Measurements from ENCODE around the gene CRB3. TPM values are rescaled to one million over a fixed set of nuclear protein-coding genes. Genes with fewer than 3 reads are reported as not detected.
A peak's percentile ranks its signal among the peaks of the same experiment; 100 is the strongest.

Gene CRB3
- total and polyA plus RNA-seq, 2 experiments from 2014 or later = 11.8 to 44.4 TPM

DNA sequence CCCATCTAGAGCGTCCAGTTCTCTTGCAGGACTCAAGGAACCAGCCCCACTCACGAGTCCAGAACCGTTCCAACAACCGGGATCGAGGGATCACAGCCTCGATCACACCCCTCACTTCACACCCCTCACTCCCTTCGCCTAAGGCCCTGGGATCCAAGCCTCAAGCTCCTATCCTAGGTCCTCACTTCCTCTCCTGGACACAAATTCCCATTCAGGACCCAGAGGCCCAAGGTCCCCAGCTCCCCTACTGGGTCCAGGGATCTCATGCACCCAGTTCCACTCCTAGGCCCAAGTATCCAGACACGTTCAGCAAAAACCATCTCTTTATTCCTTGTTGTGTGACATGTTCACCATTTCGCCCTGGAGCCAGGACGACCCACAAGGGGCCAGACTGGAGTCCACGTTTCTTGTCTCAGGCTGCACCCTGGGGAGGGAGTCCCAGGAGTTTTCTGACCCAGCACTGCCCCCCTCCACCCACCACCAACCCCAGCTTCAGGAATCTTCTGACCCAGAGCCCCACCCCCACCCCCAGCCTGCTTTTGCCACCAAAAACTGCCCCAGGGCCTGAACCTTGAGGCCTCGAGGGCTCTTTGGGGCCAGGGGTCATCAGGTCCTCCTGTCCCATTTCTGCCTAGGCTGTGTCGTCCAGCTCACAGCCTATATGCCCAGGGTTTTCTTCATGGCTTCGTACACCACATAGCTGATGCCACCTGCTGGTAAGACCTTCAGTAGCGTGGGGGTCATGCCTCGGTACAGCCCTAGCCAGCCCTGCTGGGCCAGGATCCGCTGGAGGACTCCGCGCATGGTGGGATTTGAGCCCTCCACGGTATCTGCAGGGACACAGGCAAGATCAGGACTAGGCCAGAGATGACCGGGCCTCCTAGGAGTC is 38.1 kb upstream of the CRB3 start:
- peaks cover 7% of the 10 kb centered on the region; the same call in 1 of the 2 replicates for H3K9me2 ChIP-seq (ENCODE audit: insufficient read depth)
- peaks cover 8% of the 10 kb centered on the region; the same call in 1 of the 2 replicates for H3K4me1 ChIP-seq (ENCODE audit: insufficient read depth)
- Mint-ChIP-seq H3K27ac (0 out of 2 replicates have a peak overlapping the region, but pooled peaks have one; percentile 44), H3K36me3 (ENCODE audit: low read depth) (peaks cover 40% of the 10 kb centered on the region), H3K27me3 (ENCODE audit: insufficient read depth, low read depth, poor library complexity) (peaks cover 17% of the 10 kb centered on the region), H3K4me3 (peak overlapping the region; percentile 70), H3K4me1 (peaks cover 13% of the 10 kb centered on the region), H3K9me3 (peaks cover 9% of the 10 kb centered on the region)
- peaks cover 25% of the 10 kb centered on the region for H4K20me1 ChIP-seq (replicated peaks; ENCODE audit: insufficient read depth)
- DNase-seq (ENCODE audit: low spot score) (no peak), ATAC-seq (no peak)
- no peak overlapping the region for H3K4me2 ChIP-seq
- H3K4me3 ChIP-seq = no peak overlapping the region
- H3K27ac ChIP-seq (ENCODE audit: low read depth) = no peak overlapping the region
- no peaks in the 10 kb centered on the region for H3K27me3 ChIP-seq (ENCODE audit: insufficient read depth)
- TF ChIP-seq, protein P1, sequence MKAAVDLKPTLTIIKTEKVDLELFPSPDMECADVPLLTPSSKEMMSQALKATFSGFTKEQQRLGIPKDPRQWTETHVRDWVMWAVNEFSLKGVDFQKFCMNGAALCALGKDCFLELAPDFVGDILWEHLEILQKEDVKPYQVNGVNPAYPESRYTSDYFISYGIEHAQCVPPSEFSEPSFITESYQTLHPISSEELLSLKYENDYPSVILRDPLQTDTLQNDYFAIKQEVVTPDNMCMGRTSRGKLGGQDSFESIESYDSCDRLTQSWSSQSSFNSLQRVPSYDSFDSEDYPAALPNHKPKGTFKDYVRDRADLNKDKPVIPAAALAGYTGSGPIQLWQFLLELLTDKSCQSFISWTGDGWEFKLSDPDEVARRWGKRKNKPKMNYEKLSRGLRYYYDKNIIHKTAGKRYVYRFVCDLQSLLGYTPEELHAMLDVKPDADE (IDR thresholded peaks at IDR 0.05) = no peak
- TF ChIP-seq POLR2AphosphoS5 (IDR thresholded peaks at IDR 0.05; ENCODE audit: low read depth) (no peak), ZNF331 (CRISPR knock-in tag; IDR thresholded peaks at IDR 0.05; ENCODE audit: low read depth) (no peak), CREB1 (CRISPR knock-in tag; IDR thresholded peaks at IDR 0.05; ENCODE audit: low read depth) (no peak), EZH2phosphoT487 (IDR thresholded peaks at IDR 0.05; ENCODE audit: unreplicated experiment) (no peak), NANOG (IDR thresholded peaks at IDR 0.05; ENCODE audit: borderline replicate concordance) (no peak), ZNF114 (CRISPR knock-in tag; IDR thresholded peaks at IDR 0.05) (no peak)
- TF ChIP-seq, protein P2, sequence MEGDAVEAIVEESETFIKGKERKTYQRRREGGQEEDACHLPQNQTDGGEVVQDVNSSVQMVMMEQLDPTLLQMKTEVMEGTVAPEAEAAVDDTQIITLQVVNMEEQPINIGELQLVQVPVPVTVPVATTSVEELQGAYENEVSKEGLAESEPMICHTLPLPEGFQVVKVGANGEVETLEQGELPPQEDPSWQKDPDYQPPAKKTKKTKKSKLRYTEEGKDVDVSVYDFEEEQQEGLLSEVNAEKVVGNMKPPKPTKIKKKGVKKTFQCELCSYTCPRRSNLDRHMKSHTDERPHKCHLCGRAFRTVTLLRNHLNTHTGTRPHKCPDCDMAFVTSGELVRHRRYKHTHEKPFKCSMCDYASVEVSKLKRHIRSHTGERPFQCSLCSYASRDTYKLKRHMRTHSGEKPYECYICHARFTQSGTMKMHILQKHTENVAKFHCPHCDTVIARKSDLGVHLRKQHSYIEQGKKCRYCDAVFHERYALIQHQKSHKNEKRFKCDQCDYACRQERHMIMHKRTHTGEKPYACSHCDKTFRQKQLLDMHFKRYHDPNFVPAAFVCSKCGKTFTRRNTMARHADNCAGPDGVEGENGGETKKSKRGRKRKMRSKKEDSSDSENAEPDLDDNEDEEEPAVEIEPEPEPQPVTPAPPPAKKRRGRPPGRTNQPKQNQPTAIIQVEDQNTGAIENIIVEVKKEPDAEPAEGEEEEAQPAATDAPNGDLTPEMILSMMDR (conservative IDR thresholded peaks at IDR 0.05; ENCODE audit: low read depth in 2 of 2) = peak; percentile 43 to 60; a peak in 3 of 4 replicates
- H2AFZ ChIP-seq = no peak overlapping the region
- peaks cover 32% of the 10 kb centered on the region for H3K79me2 ChIP-seq (replicated peaks; ENCODE audit: insufficient read depth)
- peaks cover 9% of the 10 kb centered on the region; the same call in 1 of the 2 replicates for H3K36me3 ChIP-seq (ENCODE audit: insufficient read depth)
- 0 out of 2 replicates have a peak, but pooled peaks cover 4% of the 10 kb centered on the region for H3F3A ChIP-seq (replicated peaks; ENCODE audit: low read depth)

DNA sequence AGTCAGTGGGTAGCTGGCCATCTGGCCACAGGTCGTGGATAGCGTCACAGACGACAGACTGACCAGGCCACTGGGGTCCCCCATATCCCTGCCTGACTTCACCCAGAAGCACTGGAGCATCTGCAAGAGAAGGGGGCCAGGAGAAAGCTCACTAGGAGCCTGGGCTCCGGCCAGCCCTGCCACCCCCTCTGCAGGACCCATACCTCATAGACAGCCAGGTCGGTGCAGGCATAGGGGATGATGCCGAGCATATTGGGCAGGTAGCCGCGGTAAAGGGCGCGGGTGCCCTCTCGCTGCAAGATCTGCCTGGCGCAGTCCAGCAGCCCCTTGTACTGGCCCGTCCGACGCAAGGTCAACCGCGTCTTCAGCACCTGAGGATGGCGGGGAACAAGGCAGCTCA is 36.9 kb upstream of the CRB3 start:
- no peak overlapping the region for H3K4me2 ChIP-seq
- peaks cover 3% of the 10 kb centered on the region; the same call in 1 of the 2 replicates for H3K36me3 ChIP-seq (ENCODE audit: insufficient read depth)
- H4K20me1 ChIP-seq (replicated peaks; ENCODE audit: insufficient read depth) = peaks cover 13% of the 10 kb centered on the region
- H3K27me3 Mint-ChIP-seq (ENCODE audit: insufficient read depth, low read depth, poor library complexity) = peaks cover 17% of the 10 kb centered on the region
- no peaks in the 10 kb centered on the region for H3K27me3 ChIP-seq (ENCODE audit: insufficient read depth)
- no peak overlapping the region for H3K4me3 ChIP-seq
- no peak overlapping the region for H2AFZ ChIP-seq
- no peak for ATAC-seq
- H3K79me2 ChIP-seq (replicated peaks; ENCODE audit: insufficient read depth) = peaks cover 20% of the 10 kb centered on the region
- DNase-seq (ENCODE audit: low spot score) = no peak
- no peak overlapping the region for H3K27ac Mint-ChIP-seq
- peaks cover 7% of the 10 kb centered on the region; the same call in 1 of the 2 replicates for H3K9me2 ChIP-seq (ENCODE audit: insufficient read depth)
- H3K4me1 ChIP-seq (ENCODE audit: insufficient read depth) = peaks cover 8% of the 10 kb centered on the region; the same call in 1 of the 2 replicates
- peaks cover 28% of the 10 kb centered on the region for H3K36me3 Mint-ChIP-seq (ENCODE audit: low read depth)
- no peak overlapping the region for H3K27ac ChIP-seq (ENCODE audit: low read depth)
- peaks cover 9% of the 10 kb centered on the region for H3K9me3 Mint-ChIP-seq
- no peak overlapping the region for H3K4me3 Mint-ChIP-seq
- H3F3A ChIP-seq (replicated peaks; ENCODE audit: low read depth) = 0 out of 2 replicates have a peak, but pooled peaks cover under 1% of the 10 kb centered on the region
- H3K4me1 Mint-ChIP-seq = peaks cover 12% of the 10 kb centered on the region
- no peak for TF ChIP-seq STAT1 (IDR thresholded peaks at IDR 0.05; ENCODE audit: unreplicated experiment)
- no peak for TF ChIP-seq ZNF114 (CRISPR knock-in tag; IDR thresholded peaks at IDR 0.05)
- TF ChIP-seq ZNF331 (CRISPR knock-in tag; IDR thresholded peaks at IDR 0.05; ENCODE audit: low read depth) = no peak
- TF ChIP-seq, protein P3, sequence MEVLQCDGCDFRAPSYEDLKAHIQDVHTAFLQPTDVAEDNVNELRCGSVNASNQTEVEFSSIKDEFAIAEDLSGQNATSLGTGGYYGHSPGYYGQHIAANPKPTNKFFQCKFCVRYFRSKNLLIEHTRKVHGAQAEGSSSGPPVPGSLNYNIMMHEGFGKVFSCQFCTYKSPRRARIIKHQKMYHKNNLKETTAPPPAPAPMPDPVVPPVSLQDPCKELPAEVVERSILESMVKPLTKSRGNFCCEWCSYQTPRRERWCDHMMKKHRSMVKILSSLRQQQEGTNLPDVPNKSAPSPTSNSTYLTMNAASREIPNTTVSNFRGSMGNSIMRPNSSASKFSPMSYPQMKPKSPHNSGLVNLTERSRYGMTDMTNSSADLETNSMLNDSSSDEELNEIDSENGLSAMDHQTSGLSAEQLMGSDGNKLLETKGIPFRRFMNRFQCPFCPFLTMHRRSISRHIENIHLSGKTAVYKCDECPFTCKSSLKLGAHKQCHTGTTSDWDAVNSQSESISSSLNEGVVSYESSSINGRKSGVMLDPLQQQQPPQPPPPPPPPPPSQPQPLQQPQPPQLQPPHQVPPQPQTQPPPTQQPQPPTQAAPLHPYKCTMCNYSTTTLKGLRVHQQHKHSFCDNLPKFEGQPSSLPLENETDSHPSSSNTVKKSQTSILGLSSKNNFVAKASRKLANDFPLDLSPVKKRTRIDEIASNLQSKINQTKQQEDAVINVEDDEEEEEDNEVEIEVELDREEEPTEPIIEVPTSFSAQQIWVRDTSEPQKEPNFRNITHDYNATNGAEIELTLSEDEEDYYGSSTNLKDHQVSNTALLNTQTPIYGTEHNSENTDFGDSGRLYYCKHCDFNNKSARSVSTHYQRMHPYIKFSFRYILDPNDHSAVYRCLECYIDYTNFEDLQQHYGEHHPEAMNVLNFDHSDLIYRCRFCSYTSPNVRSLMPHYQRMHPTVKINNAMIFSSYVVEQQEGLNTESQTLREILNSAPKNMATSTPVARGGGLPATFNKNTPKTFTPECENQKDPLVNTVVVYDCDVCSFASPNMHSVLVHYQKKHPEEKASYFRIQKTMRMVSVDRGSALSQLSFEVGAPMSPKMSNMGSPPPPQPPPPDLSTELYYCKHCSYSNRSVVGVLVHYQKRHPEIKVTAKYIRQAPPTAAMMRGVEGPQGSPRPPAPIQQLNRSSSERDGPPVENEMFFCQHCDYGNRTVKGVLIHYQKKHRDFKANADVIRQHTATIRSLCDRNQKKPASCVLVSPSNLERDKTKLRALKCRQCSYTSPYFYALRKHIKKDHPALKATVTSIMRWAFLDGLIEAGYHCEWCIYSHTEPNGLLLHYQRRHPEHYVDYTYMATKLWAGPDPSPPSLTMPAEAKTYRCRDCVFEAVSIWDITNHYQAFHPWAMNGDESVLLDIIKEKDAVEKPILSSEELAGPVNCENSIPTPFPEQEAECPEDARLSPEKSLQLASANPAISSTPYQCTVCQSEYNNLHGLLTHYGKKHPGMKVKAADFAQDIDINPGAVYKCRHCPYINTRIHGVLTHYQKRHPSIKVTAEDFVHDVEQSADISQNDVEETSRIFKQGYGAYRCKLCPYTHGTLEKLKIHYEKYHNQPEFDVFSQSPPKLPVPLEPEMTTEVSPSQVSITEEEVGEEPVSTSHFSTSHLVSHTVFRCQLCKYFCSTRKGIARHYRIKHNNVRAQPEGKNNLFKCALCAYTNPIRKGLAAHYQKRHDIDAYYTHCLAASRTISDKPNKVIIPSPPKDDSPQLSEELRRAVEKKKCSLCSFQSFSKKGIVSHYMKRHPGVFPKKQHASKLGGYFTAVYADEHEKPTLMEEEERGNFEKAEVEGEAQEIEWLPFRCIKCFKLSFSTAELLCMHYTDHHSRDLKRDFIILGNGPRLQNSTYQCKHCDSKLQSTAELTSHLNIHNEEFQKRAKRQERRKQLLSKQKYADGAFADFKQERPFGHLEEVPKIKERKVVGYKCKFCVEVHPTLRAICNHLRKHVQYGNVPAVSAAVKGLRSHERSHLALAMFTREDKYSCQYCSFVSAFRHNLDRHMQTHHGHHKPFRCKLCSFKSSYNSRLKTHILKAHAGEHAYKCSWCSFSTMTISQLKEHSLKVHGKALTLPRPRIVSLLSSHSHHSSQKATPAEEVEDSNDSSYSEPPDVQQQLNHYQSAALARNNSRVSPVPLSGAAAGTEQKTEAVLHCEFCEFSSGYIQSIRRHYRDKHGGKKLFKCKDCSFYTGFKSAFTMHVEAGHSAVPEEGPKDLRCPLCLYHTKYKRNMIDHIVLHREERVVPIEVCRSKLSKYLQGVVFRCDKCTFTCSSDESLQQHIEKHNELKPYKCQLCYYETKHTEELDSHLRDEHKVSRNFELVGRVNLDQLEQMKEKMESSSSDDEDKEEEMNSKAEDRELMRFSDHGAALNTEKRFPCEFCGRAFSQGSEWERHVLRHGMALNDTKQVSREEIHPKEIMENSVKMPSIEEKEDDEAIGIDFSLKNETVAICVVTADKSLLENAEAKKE (CRISPR knock-in tag; IDR thresholded peaks at IDR 0.05) = no peak
- TF ChIP-seq NANOG (IDR thresholded peaks at IDR 0.05; ENCODE audit: borderline replicate concordance) = no peak
- TF ChIP-seq EZH2phosphoT487 (IDR thresholded peaks at IDR 0.05; ENCODE audit: unreplicated experiment) = no peak

Data from GM23338 (cell line).